ENCODE measurements around the gene PDE11A. TPM values are rescaled to one million over a fixed set of nuclear protein-coding genes. Genes with fewer than 3 reads are reported as not detected.

PDE11A gene
- total RNA-seq, 8 experiments from 2014 or later: 0.31 to 6.9 (median 3.9) TPM

GRCh38 chr2:177617849-177618248, 454.7 kb downstream of the PDE11A start:
- Histone ChIP-seq H3K27ac (peak overlapping the region; percentile 99 to 100), H3K4me3 (peak overlapping the region; percentile 68 to 82 (median 80)), H3K4me1 (replicated peaks in 1 of 2) (peaks cover 15 to 57% of the 10 kb centered on the region in 2 donors)
- no peak for ATAC-seq (replicated peaks in 6 of 8)
- in situ Hi-C loops (cut with MboI; ENCODE audit: low pct_unique_long_range_greater_than_20kb in 2 of 9, low sequenced_read_pairs in 9 of 9, unreplicated experiment in 9 of 9): loop anchor here in 2 of 9 experiments (25.0 kb wide), 3 partner anchors 94 to 281 kb away; no protein-coding TSS in a partner anchor
- 82 to 100% (median 95%) methylated on average over 1 to 4 of the region's 9 CpGs; no CpG with 5 or more reads in 6 of the 10 experiments for WGBS, 10 experiments

GRCh38 chr2:177616731-177617130, 455.8 kb downstream of the PDE11A start:
- 0 to 100% (median 94%) methylated on average over 1 to 2 of the region's 3 CpGs; no CpG with 5 or more reads in 3 of the 10 experiments for WGBS, 10 experiments

DNA sequence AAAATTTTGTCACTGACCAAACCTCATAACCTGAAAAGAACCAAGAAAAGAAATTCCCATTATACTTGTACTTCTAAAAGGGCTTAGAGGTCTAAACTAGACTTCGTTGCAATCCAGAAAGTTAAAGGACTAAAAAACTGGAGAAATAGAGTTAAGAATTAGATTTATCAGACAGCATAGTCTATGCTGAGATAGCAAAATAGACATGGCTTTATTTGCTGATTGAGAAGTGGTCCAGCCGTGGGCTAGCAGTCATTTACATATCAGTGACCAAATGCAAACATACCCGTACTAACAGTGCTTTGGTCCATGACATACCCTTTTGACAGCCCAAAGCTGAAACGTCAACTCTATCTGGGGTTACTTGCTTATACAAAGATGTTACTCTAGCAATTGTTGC, 456.5 kb downstream of the PDE11A start:
- WGBS, 10 experiments: 44 to 98% (median 81%) methylated on average over 2 to 4 of the region's 4 CpGs
- no peak for ATAC-seq (replicated peaks in 6 of 8)
- Histone ChIP-seq H3K4me1 (replicated peaks in 1 of 2) (peaks cover 7 to 41% of the 10 kb centered on the region in 2 donors), H3K4me3 (peak overlapping the region in 1 of 5 donors; percentile 5), H3K27ac (no peak overlapping the region)
- in situ Hi-C loops (cut with MboI; ENCODE audit: low pct_unique_long_range_greater_than_20kb in 2 of 9, low sequenced_read_pairs in 9 of 9, unreplicated experiment in 9 of 9): loop anchor here in 2 of 9 experiments (25.0 kb wide), 3 partner anchors 96 to 279 kb away; no protein-coding TSS in a partner anchor

More at GRCh38 chr2:177616731-177617130, 455.8 kb downstream of the PDE11A start:
- in situ Hi-C loops (cut with MboI; ENCODE audit: low pct_unique_long_range_greater_than_20kb in 2 of 9, low sequenced_read_pairs in 9 of 9, unreplicated experiment in 9 of 9): loop anchor here in 2 of 9 experiments (25.0 kb wide), 3 partner anchors 96 to 279 kb away; no protein-coding TSS in a partner anchor
- Histone ChIP-seq H3K27ac (no peak overlapping the region), H3K4me1 (replicated peaks in 1 of 2) (peaks cover 7 to 46% of the 10 kb centered on the region in 2 donors), H3K4me3 (no peak overlapping the region)
- no peak for ATAC-seq (replicated peaks in 6 of 8)

GRCh38 chr2:177612659-177613058, 459.9 kb downstream of the PDE11A start:
- Histone ChIP-seq H3K4me1 (replicated peaks in 1 of 2) (peaks cover 3 to 28% of the 10 kb centered on the region in 2 donors), H3K27ac (no peak overlapping the region), H3K4me3 (no peak overlapping the region)
- peak in 3 of 8 experiments; percentile 23 to 88 (median 69) for ATAC-seq (replicated peaks in 6 of 8)
- in situ Hi-C loops (cut with MboI; ENCODE audit: low pct_unique_long_range_greater_than_20kb in 2 of 9, low sequenced_read_pairs in 9 of 9, unreplicated experiment in 9 of 9): loop anchor here in 2 of 9 experiments (25.0 kb wide), 3 partner anchors 100 to 275 kb away; no protein-coding TSS in a partner anchor
- WGBS, 10 experiments: 0 to 100% (median 72%) methylated on average over 1 to 4 of the region's 4 CpGs

DNA sequence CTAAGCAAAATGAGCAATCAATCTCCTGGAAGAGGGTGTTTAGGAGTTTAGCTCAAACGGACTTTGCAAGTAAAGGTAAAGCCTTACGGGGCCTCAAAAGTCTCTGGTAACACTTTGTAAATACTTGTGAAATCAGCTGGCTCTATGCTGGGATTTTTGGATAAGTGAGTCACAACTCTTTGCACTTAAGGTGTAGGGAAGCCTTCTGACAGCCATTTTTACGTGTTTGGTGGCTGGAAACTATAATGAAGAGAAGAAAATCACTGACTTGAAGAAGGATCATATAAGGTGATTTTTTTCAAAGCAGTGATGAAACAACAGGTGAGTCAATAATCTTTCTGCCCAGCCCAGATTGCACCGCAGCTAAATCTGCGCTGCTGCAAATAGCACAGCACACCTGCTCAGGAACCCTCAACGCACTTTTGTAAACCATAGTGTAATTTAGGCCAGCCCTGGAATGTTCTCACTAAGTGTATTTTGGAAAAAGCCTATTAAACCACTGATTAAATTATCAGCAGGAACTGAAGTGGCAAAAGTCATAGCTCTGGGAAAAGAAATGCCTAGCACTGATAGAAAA, 461.2 kb downstream of the PDE11A start:
- no peak for ATAC-seq (replicated peaks in 6 of 8)
- in situ Hi-C loops (cut with MboI; ENCODE audit: low pct_unique_long_range_greater_than_20kb in 2 of 9, low sequenced_read_pairs in 9 of 9, unreplicated experiment in 9 of 9): loop anchor here in 2 of 9 experiments (25.0 kb wide), 3 partner anchors 101 to 274 kb away; no protein-coding TSS in a partner anchor

DNA sequence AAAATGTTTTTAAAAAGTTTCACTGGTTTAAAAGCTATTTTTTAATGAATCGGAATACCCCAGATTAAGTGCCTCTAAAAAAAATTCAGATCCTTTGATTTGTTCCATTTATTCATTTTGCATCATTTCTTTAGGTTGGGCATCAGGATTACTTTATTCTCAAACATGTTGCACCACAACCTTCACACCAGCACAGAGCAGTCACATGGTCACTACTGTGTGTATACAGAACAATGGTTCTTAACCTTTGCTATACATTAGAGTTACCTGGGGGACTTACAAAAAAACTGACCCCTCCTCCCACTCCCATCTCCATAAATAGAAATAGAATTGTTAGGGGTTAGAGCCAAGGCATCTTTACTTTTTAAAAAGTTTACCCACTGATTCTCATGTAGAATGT, 461.8 kb downstream of the PDE11A start:
- 80 to 100% (median 92%) methylated on average over 1 of the region's 1 CpG; no CpG with 5 or more reads in 1 of the 10 experiments for WGBS, 10 experiments
- ATAC-seq (replicated peaks in 6 of 8): no peak
- in situ Hi-C loops (cut with MboI; ENCODE audit: low pct_unique_long_range_greater_than_20kb in 2 of 9, low sequenced_read_pairs in 9 of 9, unreplicated experiment in 9 of 9): loop anchor here in 2 of 9 experiments (25.0 kb wide), 3 partner anchors 101 to 274 kb away; no protein-coding TSS in a partner anchor
- H3K4me3 ChIP-seq: no peak overlapping the region
- H3K4me1 ChIP-seq (replicated peaks in 1 of 2): peaks cover 0 to 28% of the 10 kb centered on the region in 2 donors
- H3K27ac ChIP-seq: no peak overlapping the region

More for the DNA sequence above, 461.2 kb downstream of the PDE11A start:
- H3K27ac ChIP-seq: no peak overlapping the region
- WGBS, 10 experiments: 48 to 92% (median 87%) methylated on average over 2 to 6 of the region's 6 CpGs; no CpG with 5 or more reads in 2 of the 10 experiments
- H3K4me1 ChIP-seq (replicated peaks in 1 of 2): peaks cover 3 to 31% of the 10 kb centered on the region in 2 donors
- no peak overlapping the region for H3K4me3 ChIP-seq

DNA sequence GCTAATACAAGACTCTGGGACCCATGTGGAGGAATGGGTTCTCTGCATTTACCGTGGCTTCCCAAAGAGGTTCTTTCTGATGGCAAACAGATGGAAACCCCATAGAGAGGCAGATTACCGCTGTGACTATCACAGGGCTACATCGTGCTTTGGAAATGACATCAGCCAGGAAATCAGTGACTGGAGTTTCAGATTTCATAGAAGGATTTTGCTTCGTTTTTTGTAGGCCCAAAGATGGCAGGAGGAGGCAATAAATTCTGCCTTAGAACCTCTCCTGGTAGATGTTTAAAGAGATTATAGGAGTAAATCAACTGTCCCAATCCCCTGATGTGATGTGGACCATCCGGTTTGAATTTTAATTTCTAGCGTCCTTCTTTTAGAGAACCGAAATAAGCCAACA, 465.9 kb downstream of the PDE11A start:
- in situ Hi-C loops (cut with MboI; ENCODE audit: low pct_unique_long_range_greater_than_20kb in 2 of 9, low sequenced_read_pairs in 9 of 9, unreplicated experiment in 9 of 9): loop anchor here in 2 of 9 experiments (25.0 kb wide), 3 partner anchors 106 to 269 kb away; no protein-coding TSS in a partner anchor
- Histone ChIP-seq H3K27ac (no peak overlapping the region), H3K4me3 (no peak overlapping the region), H3K4me1 (replicated peaks in 1 of 2) (peaks cover 12 to 38% of the 10 kb centered on the region in 2 donors)
- no peak for ATAC-seq (replicated peaks in 6 of 8)
- 29 to 100% (median 79%) methylated on average over 1 to 7 of the region's 7 CpGs for WGBS, 10 experiments

DNA sequence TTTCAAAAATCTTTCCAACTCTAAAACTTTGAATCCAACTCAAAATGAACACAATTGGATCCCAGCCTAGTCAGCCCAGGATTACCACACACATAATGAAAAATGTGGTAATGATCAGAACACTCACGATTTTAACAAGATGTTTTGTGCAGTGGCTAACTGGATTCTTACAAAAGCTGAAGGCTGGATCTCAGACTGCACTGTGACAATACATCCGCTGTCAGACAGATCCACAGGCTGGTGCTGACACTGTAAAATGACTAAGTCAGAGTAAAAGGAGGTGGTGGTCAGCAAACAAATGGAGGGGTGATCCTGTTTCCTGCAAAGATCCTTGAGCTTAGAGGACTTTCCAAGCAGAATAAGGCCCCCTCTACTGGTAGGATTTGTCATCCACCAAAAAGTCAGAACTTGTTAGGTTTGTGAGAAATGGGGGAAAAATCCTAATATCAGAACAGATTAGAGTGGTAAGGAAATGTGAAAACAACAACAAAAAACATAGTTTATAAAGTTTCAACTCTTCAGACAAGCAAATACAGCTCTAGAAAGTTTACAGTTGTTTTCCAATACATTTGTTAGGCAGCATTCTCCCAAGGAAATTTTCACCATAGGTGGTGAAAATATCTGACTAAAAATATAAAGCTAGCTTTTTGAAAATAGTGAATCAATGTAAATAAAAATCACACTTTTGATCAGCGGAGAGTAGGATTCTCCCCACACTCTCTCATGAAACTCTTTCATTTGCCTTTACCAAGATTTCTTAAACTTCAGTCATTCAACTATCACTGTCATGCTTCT, 468.1 kb downstream of the PDE11A start:
- Histone ChIP-seq H3K4me3 (no peak overlapping the region), H3K27ac (no peak overlapping the region), H3K4me1 (replicated peaks in 1 of 2) (peaks cover 12 to 40% of the 10 kb centered on the region in 2 donors)
- 0 to 64% (median 39%) methylated on average over 1 to 3 of the region's 3 CpGs for WGBS, 10 experiments
- peak; percentile 61 to 87 (median 67) for ATAC-seq (replicated peaks in 6 of 8)
- in situ Hi-C loops (cut with MboI; ENCODE audit: low pct_unique_long_range_greater_than_20kb in 2 of 9, low sequenced_read_pairs in 9 of 9, unreplicated experiment in 9 of 9): loop anchor here in 2 of 9 experiments (25.0 kb wide), 3 partner anchors 108 to 267 kb away; no protein-coding TSS in a partner anchor

DNA sequence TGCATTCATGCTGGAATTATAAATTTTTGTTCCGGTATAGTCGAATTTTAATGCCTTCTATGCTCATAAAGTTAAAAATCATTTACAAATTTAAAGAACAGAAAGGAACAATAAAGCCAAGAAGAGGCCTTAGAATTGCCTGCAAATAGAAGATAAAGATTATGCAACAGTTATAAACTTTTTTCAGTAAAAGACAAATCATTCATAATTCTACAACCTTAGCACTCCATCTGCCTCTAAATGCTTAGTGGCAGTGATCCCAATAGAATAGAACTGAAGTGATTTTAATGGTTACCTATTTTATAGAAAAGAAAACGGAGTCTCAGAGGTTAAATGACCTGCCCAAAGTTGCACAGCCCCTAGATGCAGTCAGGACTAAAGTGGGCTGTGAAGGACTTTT, 468.8 kb downstream of the PDE11A start:
- no peak for ATAC-seq (replicated peaks in 6 of 8)
- H3K4me3 ChIP-seq: no peak overlapping the region
- in situ Hi-C loops (cut with MboI; ENCODE audit: low pct_unique_long_range_greater_than_20kb in 2 of 9, low sequenced_read_pairs in 9 of 9, unreplicated experiment in 9 of 9): loop anchor here in 2 of 9 experiments (25.0 kb wide), 3 partner anchors 109 to 266 kb away; no protein-coding TSS in a partner anchor
- 44 to 100% (median 83%) methylated on average over 1 to 3 of the region's 3 CpGs for WGBS, 10 experiments
- H3K27ac ChIP-seq: no peak overlapping the region
- H3K4me1 ChIP-seq (replicated peaks in 1 of 2): peaks cover 18 to 47% of the 10 kb centered on the region in 2 donors

DNA sequence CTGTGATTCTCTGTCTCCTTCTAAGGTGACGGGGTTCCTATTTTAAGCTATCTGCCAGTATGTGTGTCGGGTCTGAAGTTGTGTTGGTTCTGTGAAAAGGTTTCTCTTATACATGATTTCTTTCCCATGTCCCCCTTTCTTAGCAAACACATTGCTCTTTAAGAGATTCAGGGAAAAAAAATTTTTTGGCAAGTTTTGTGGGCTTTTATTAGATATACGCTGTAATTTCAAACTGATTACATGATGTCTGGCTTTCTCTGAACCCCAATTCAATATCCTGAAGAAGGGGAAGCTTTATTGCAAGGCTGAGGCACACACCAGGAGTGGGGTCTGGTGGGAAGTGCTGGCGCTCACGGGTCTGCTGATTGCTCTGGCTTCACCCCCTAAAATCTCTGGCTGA, 469.4 kb downstream of the PDE11A start:
- Histone ChIP-seq H3K4me3 (no peak overlapping the region), H3K4me1 (replicated peaks in 1 of 2) (peaks cover 24 to 53% of the 10 kb centered on the region in 2 donors), H3K27ac (no peak overlapping the region)
- no peak for ATAC-seq (replicated peaks in 6 of 8)
- in situ Hi-C loops (cut with MboI; ENCODE audit: low pct_unique_long_range_greater_than_20kb in 2 of 9, low sequenced_read_pairs in 9 of 9, unreplicated experiment in 9 of 9): loop anchor here in 2 of 9 experiments (25.0 kb wide), 3 partner anchors 109 to 266 kb away; no protein-coding TSS in a partner anchor
- WGBS, 10 experiments: 35 to 100% (median 93%) methylated on average over 2 to 5 of the region's 5 CpGs; no CpG with 5 or more reads in 2 of the 10 experiments

DNA sequence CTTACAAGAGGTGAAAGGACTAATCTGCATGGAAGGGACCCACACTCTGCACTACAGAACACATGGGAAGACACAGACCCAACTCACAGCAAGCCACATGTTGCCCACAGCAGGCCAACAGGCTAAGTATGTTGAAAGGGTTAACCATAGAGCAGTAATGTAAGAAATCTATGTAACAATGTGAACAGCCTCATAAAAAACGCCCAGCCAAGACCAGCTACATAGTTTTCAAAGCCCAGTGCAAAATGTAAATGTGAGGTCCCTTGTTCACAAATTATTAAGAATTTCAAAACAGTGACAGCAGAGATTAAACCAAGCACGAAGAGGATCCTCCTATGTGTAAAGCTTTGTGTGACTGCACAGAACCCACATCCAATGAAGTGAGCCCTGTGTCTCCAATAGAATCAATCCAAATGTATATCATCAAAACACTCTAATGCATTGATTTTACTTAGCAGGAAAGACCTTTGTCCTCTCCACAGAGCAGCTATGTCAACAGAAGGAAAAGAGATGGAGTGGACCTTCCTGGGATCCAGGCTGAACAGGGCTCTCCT, 469.9 kb downstream of the PDE11A start:
- peaks cover 29 to 58% of the 10 kb centered on the region in 2 donors for H3K4me1 ChIP-seq (replicated peaks in 1 of 2)
- ATAC-seq (replicated peaks in 6 of 8): peak in 3 of 8 experiments; percentile 4 to 51 (median 17)
- no peak overlapping the region for H3K27ac ChIP-seq
- no peak overlapping the region for H3K4me3 ChIP-seq
- 0 to 83% (median 56%) methylated on average over 1 to 2 of the region's 2 CpGs; no CpG with 5 or more reads in 1 of the 10 experiments for WGBS, 10 experiments
- in situ Hi-C loops (cut with MboI; ENCODE audit: low pct_unique_long_range_greater_than_20kb in 2 of 9, low sequenced_read_pairs in 9 of 9, unreplicated experiment in 9 of 9): loop anchor here in 2 of 9 experiments (25.0 kb wide), 3 partner anchors 110 to 265 kb away; no protein-coding TSS in a partner anchor

DNA sequence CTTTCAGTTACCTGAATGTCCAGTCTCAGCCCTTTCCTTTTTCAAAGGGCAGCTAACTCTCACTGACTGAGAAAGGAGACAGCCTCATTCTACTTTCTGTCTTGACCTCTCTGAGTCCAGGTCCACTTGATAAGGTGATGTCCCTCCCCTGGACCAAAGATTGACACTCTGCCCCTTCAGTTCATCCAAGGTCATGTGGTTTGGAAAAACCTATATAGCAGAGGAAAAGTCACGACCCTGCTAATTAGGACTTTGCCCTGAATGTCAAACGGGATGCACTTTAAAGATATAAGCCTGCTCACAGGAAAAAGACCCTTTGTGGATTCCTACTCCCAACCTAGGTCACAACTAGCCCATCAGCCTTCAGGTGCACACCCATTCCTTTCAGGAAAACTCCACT, 471.7 kb downstream of the PDE11A start:
- 29 to 100% (median 87%) methylated on average over 1 to 2 of the region's 2 CpGs; no CpG with 5 or more reads in 4 of the 10 experiments for WGBS, 10 experiments
- in situ Hi-C loops (cut with MboI; ENCODE audit: low pct_unique_long_range_greater_than_20kb in 2 of 9, low sequenced_read_pairs in 9 of 9, unreplicated experiment in 9 of 9): loop anchor here in 2 of 9 experiments (25.0 kb wide), 3 partner anchors 111 to 264 kb away; no protein-coding TSS in a partner anchor
- Histone ChIP-seq H3K4me1 (replicated peaks in 1 of 2) (peaks cover 30 to 55% of the 10 kb centered on the region in 2 donors), H3K27ac (no peak overlapping the region), H3K4me3 (no peak overlapping the region)
- ATAC-seq (replicated peaks in 6 of 8): no peak

Measured in motor neuron (in vitro differentiated cells).